IMR-90 (cell line): ENCODE measurements around the gene RPS26. TPM values are rescaled to one million over a fixed set of nuclear protein-coding genes. Genes with fewer than 3 reads are reported as not detected.

ENCODE experiments used
- ATAC-seq: fragments of 200-7000 bp; cut with Tn5 transposase; 2 replicates; pipeline ENCODE4 v1.9.1; 2020; ENCODE audit warnings: low read depth, mild to moderate bottlenecking, moderate library complexity
- BruUV-seq: library from RNA; stranded (reverse); fragments of 400-500 nt; replicated peaks from 2 replicates; lab custom pipeline; 2021; lab: Mats Ljungman, UMichigan
- CTCF ChIA-PET: fragments of 300-600 bp; formaldehyde crosslinking; extraction: SDS; loops from one replicate; lab custom pipeline; 2021; ENCODE audit warnings: antibody characterized with exemption; lab: Yijun Ruan, JAX
- POLR2A ChIA-PET: fragments of 300-600 bp; sonication (Branson Sonifier 250); formaldehyde crosslinking; loops from one replicate; lab custom pipeline; 2022; ENCODE audit warnings: antibody characterized with exemption; ENCODE audit not compliant: unreplicated experiment; lab: Charles Lee
- DNase-seq: peaks from one replicate; pipeline ENCODE4 v3.0.0; 2013
- H2AFZ ChIP-seq: replicated peaks from 2 replicates; pipeline ENCODE3; 2013; ENCODE audit warnings: low read length, mild to moderate bottlenecking; ENCODE audit not compliant: poor library complexity
- H2AK5ac ChIP-seq: 2 replicates; pipeline ENCODE4 v1.6.1; 2013; ENCODE audit warnings: low read depth, low read length, inconsistent platforms
- H2AK9ac ChIP-seq: replicated peaks from 2 replicates; pipeline ENCODE3; 2013; ENCODE audit warnings: mild to moderate bottlenecking, low read depth, low read length, moderate library complexity; ENCODE audit not compliant: poor library complexity
- H2BK120ac ChIP-seq: 2 replicates; pipeline ENCODE4 v1.6.1; 2013; ENCODE audit warnings: low read depth, low read length, inconsistent platforms
- H2BK15ac ChIP-seq: 3 replicates; pipeline ENCODE4 v1.6.1; 2013; ENCODE audit warnings: low read depth, low read length, inconsistent platforms
- H2BK20ac ChIP-seq: 2 replicates; pipeline ENCODE4 v1.6.1; 2013; ENCODE audit warnings: low read depth, mild to moderate bottlenecking, inconsistent platforms, low read length, moderate library complexity
- H2BK5ac ChIP-seq: 2 replicates; pipeline ENCODE4 v1.6.1; 2013; ENCODE audit warnings: mild to moderate bottlenecking, low read depth, low read length, inconsistent platforms; ENCODE audit not compliant: poor library complexity, severe bottlenecking
- H3K14ac ChIP-seq: replicated peaks from 2 replicates; pipeline ENCODE4 v1.6.1; 2013; ENCODE audit warnings: low read depth, low read length, inconsistent platforms
- H3K18ac ChIP-seq: 2 replicates; pipeline ENCODE4 v1.6.1; 2013; ENCODE audit warnings: low read depth, low read length, control low read depth
- H3K23ac ChIP-seq: 2 replicates; pipeline ENCODE4 v1.6.1; 2013; ENCODE audit warnings: low read depth, low read length, inconsistent platforms
- H3K27ac ChIP-seq: 2 replicates; pipeline ENCODE4 v1.5.1; 2013; ENCODE audit warnings: mild to moderate bottlenecking, control low read depth, low read length; ENCODE audit not compliant: insufficient read depth
- H3K27me3 ChIP-seq: 2 replicates; pipeline ENCODE4 v1.6.1; 2013; ENCODE audit warnings: low read length; ENCODE audit not compliant: control insufficient read depth, insufficient read depth
- H3K36me3 ChIP-seq: 2 replicates; pipeline ENCODE4 v1.6.1; 2013; ENCODE audit warnings: low read length, mixed read lengths; ENCODE audit not compliant: control insufficient read depth, insufficient read depth
- H3K4ac ChIP-seq: 2 replicates; pipeline ENCODE4 v1.6.1; 2013; ENCODE audit warnings: low read depth, low read length, inconsistent platforms
- H3K4me1 ChIP-seq: 2 replicates; pipeline ENCODE4 v1.6.1; 2013; ENCODE audit warnings: low read length, mixed read lengths; ENCODE audit not compliant: control insufficient read depth, insufficient read depth
- H3K4me2 ChIP-seq: 2 replicates; pipeline ENCODE4 v1.6.1; 2013; ENCODE audit warnings: low read depth, mild to moderate bottlenecking, control low read depth, low read length, moderate library complexity
- H3K4me3 ChIP-seq: 2 replicates; pipeline ENCODE4 v1.5.1; 2013; ENCODE audit warnings: low read depth, mild to moderate bottlenecking, control low read depth, low read length, moderate library complexity; ENCODE audit not compliant: insufficient read depth
- H3K56ac ChIP-seq: 2 replicates; pipeline ENCODE4 v1.6.1; 2013; ENCODE audit warnings: low read length, inconsistent platforms; ENCODE audit not compliant: insufficient read depth; ENCODE audit errors: extremely low read depth
- H3K79me1 ChIP-seq, 2 experiments: 2 replicates each; pipeline ENCODE4 v1.6.1; 2013; ENCODE audit warnings: low read length in 2 of 2, inconsistent platforms in 1 of 2, low read depth in 1 of 2
- H3K9ac ChIP-seq: 2 replicates; pipeline ENCODE4 v1.6.1; 2013; ENCODE audit warnings: low read depth, low read length, control low read depth
- H3K9me1 ChIP-seq: 2 replicates; pipeline ENCODE4 v1.6.1; 2013; ENCODE audit warnings: low read length, inconsistent platforms; ENCODE audit not compliant: insufficient read depth
- H3K9me3 ChIP-seq: 2 replicates; pipeline ENCODE4 v1.6.1; 2013; ENCODE audit warnings: low read length; ENCODE audit not compliant: control insufficient read depth, insufficient read depth
- H4K20me1 ChIP-seq: 2 replicates; pipeline ENCODE4 v1.6.1; 2013; ENCODE audit warnings: low read length, inconsistent platforms; ENCODE audit not compliant: insufficient read depth
- H4K5ac ChIP-seq: 2 replicates; pipeline ENCODE4 v1.6.1; 2013; ENCODE audit warnings: mild to moderate bottlenecking, low read depth, low read length, control low read depth
- H4K8ac ChIP-seq, 2 experiments: 2 replicates each; pipeline ENCODE4 v1.6.1; 2013; ENCODE audit warnings: low read depth in 2 of 2, low read length in 2 of 2, control low read depth in 1 of 2, inconsistent platforms in 1 of 2
- H4K91ac ChIP-seq: 2 replicates; pipeline ENCODE4 v1.6.1; 2013; ENCODE audit warnings: low read depth, low read length, inconsistent platforms; ENCODE audit not compliant: insufficient read depth
- MAZ ChIP-seq: IDR thresholded peaks from 2 replicates; pipeline ENCODE4 v1.6.1; 2012; ENCODE audit warnings: low read depth, mild to moderate bottlenecking, low read length, improper control_type of control experiment, moderate library complexity, borderline replicate concordance
- WGBS, 2 experiments: methylation state at CpG; one replicate each; pipeline versions ENCODE4 v1.1.5 to v1.1.7; 2013; ENCODE audit warnings: missing lambda C conversion rate in 2 of 2; ENCODE audit not compliant: insufficient read length in 1 of 2; ENCODE audit errors: extremely low coverage in 2 of 2; 5-methylcytosine and 5-hydroxymethylcytosine counted together
- dilution Hi-C: fragments of 300-500 bp; cut with HindIII; formaldehyde crosslinking; loops from one replicate; pipeline ENCODE4 v1.14.3; 2018; ENCODE audit warnings: low sequenced_read_pairs; ENCODE audit not compliant: unreplicated experiment
- in situ Hi-C: fragments of 300-500 bp; cut with MboI; formaldehyde crosslinking; loops from 3 replicates; pipeline ENCODE4 v1.14.3; 2019; ENCODE audit warnings: low sequenced_read_pairs, inconsistent platforms, mixed read lengths
- intact Hi-C: fragments of 100-400 bp; cut with micrococcal nuclease; formaldehyde crosslinking; loops from 2 replicates; pipeline ENCODE4 v1.10.0; 2022
- polyA plus RNA-seq, 3 experiments: library from polyadenylated mRNA; depleted of rRNA; stranded (reverse); fragments of >200 nt; gene quantifications; 2 replicates each; pipeline ENCODE4 v1.2.3, GENCODE V29; 2012; ENCODE audit warnings: low replicate concordance in 1 of 3
- total RNA-seq: library from RNA; depleted of rRNA; stranded (reverse); fragments of >200 nt; gene quantifications from 2 replicates; pipeline ENCODE4 v1.2.3, GENCODE V29; 2012
- TF ChIP-seq, protein P1 (sequence below): conservative IDR thresholded peaks from 2 replicates; pipeline ENCODE4 v1.5.1; 2012; ENCODE audit warnings: mild to moderate bottlenecking, low read depth, low read length, improper control_type of control experiment

RPS26 gene
- total and polyA plus RNA-seq, 2 of the 4 experiments (the other 2 are of a cell fraction), result 307 to 1,824 TPM

DNA sequence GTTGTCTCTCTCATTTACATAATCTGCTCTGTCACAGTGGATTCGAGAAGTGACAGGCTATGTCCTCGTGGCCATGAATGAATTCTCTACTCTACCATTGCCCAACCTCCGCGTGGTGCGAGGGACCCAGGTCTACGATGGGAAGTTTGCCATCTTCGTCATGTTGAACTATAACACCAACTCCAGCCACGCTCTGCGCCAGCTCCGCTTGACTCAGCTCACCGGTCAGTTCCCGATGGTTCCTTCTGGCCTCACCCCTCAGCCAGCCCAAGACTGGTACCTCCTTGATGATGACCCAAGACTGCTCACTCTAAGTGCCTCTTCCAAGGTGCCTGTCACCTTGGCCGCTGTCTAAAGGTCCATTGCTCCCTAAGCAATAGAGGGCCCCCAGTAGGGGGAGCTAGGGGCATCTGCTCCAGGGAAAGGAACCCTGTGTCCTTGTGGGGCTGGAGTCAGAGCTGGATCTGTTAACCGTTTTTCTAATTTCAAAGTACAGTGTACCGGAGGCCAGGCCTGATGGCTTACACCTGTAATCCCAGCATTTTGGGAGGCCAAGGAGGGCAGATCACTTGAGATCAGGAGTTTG lies 43.3 kb downstream of the RPS26 start:
- H3K4ac ChIP-seq, result no peak overlapping the region
- no peaks in the 10 kb centered on the region for H3K9me3 ChIP-seq
- dilution Hi-C loops, result no loop called here
- no peak overlapping the region for H2AFZ ChIP-seq
- no peak overlapping the region for H3K4me2 ChIP-seq
- no peak overlapping the region for H3K56ac ChIP-seq
- H2BK120ac ChIP-seq, result no peak overlapping the region
- CTCF ChIA-PET, result interaction anchor here (0.6 to 0.8 kb wide), 2 partner anchors 12 to 19 kb away, joined by 3 read pairs; partner anchors contain the start of gene PA2G4
- no peaks in the 10 kb centered on the region for H4K20me1 ChIP-seq
- H4K91ac ChIP-seq, result no peak overlapping the region
- no peak overlapping the region for H3K14ac ChIP-seq
- no peak overlapping the region for H3K18ac ChIP-seq
- no peak overlapping the region for H4K8ac ChIP-seq
- POLR2A ChIA-PET, result interaction anchor here (0.6 kb wide), 1 partner anchor 25 kb away, joined by 3 read pairs; no protein-coding TSS in a partner anchor
- H2BK15ac ChIP-seq, result no peak overlapping the region
- H4K5ac ChIP-seq, result no peak overlapping the region
- BruUV-seq, result no TSS peak
- H3K9ac ChIP-seq, result no peak overlapping the region
- WGBS, 2 experiments, result 82% methylated on average over 8 of the region's 15 CpGs; no CpG with 5 or more reads in 1 of the 2 experiments
- H2BK5ac ChIP-seq, result no peak overlapping the region
- no peak overlapping the region for H2AK9ac ChIP-seq
- DNase-seq (no peak), ATAC-seq (no peak)
- no peak overlapping the region for H3K4me3 ChIP-seq
- intact Hi-C loops, result no loop called here
- TF ChIP-seq, protein P1, sequence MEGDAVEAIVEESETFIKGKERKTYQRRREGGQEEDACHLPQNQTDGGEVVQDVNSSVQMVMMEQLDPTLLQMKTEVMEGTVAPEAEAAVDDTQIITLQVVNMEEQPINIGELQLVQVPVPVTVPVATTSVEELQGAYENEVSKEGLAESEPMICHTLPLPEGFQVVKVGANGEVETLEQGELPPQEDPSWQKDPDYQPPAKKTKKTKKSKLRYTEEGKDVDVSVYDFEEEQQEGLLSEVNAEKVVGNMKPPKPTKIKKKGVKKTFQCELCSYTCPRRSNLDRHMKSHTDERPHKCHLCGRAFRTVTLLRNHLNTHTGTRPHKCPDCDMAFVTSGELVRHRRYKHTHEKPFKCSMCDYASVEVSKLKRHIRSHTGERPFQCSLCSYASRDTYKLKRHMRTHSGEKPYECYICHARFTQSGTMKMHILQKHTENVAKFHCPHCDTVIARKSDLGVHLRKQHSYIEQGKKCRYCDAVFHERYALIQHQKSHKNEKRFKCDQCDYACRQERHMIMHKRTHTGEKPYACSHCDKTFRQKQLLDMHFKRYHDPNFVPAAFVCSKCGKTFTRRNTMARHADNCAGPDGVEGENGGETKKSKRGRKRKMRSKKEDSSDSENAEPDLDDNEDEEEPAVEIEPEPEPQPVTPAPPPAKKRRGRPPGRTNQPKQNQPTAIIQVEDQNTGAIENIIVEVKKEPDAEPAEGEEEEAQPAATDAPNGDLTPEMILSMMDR, result peak; percentile 24; the same call in 1 of the 2 replicates
- no peak for TF ChIP-seq MAZ
- H2AK5ac ChIP-seq, result no peak overlapping the region
- no peak overlapping the region for H3K23ac ChIP-seq
- H3K9me1 ChIP-seq, result 0 out of 2 replicates have a peak, but pooled peaks cover 3% of the 10 kb centered on the region
- H3K4me1 ChIP-seq, result peaks cover 4% of the 10 kb centered on the region; the same call in 1 of the 2 replicates
- no peak overlapping the region for H3K27ac ChIP-seq
- no peaks in the 10 kb centered on the region for H3K79me1 ChIP-seq
- in situ Hi-C loops, result no loop called here
- no peak overlapping the region for H2BK20ac ChIP-seq
- H3K36me3 ChIP-seq, result no peaks in the 10 kb centered on the region
- peaks cover 42% of the 10 kb centered on the region for H3K27me3 ChIP-seq
